ENCODE data around the gene CYBA.

CYBA gene

DNA sequence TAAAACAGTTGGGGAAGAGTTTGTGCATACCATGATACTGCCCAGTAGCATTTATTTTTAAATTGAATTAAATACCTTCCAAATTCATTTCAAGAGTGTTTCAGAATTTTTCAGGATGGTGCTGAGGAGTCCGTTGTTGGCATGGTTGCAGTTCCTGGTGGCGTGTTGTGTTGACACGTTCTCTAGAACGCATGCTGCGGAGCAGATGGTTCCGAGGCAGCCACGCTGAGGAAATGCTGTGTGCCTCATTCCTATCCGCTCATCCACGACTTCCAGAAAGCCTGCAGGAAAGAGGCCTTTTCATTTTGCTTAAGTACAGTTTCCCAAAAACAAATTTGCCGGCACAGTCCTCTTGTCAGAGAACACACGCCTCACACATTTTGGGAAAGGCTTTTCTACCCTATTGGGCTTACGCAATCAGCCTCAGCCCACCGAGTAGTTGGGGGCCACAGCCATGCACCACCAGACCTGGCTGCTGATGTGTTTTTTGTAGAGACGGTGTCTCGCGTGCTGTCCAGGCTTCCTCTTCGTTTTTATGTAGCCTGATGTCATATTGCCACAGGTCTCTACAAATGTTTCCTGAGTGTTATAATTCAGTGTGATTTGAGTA lies 44.6 kb downstream of the CYBA start:
- H3K36me3 ChIP-seq (replicated peaks), result peaks cover 42% of the 10 kb centered on the region
- no peaks in the 10 kb centered on the region for H3K27me3 ChIP-seq (ENCODE audit: low read depth)
- no peaks in the 10 kb centered on the region for H3K9me3 ChIP-seq
- no peaks in the 10 kb centered on the region for H3K4me1 ChIP-seq
- in situ Hi-C loops (cut with MboI; ENCODE audit: low sequenced_read_pairs), result no loop called here
- no peak for DNase-seq (ENCODE audit: low spot score in 2 of 2)
- H3K4me3 ChIP-seq, result no peak overlapping the region

DNA sequence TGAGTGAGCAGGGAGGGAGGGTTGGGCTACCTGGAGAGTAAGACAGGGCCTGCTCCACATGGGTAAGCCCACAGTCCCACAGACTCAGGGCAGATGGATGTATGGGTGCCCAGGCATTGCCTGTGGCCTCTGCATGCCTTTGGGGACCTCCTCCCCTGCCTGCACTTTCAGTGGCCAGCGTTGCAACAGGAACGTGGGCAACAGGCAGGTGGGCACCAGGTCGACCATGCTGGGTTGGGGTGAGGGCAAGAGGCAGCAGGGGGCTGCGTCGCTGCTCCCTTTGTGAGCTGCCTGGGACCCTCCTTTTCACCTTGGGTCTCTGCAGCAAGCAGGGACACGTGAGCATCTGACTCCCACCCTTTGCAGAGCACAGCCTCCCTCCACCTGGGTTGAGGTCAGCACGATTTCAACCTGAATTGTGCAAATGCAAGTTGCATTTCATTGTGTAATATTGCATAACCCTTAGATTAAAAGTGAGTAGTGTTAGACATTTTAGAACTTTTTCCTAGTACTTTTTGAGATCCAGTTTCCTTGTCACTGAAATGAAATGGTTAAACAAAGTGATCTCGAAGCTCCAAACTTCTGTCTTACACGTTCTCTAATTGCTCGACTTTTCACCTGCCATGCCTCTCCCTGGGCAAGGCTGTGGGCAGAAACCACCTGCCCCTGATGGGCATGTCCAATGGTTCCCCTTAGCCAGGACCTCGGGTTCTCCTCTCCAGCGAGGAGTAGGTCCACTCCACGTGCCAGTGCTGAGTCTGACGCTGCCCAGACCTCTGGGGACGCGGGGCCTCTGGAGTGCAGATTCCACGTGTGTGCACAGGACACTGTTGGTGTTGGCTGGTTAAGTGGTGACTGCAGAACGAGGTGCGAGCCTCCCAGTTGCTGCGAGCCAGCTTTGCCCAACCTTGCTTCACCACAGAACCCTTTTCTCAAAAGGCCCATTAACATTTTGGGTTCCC lies 45.4 kb downstream of the CYBA start:
- H3K36me3 ChIP-seq (replicated peaks), result peaks cover 40% of the 10 kb centered on the region
- H3K4me1 ChIP-seq, result no peaks in the 10 kb centered on the region
- no peak overlapping the region for H3K4me3 ChIP-seq
- no peaks in the 10 kb centered on the region for H3K27me3 ChIP-seq (ENCODE audit: low read depth)
- H3K9me3 ChIP-seq, result no peaks in the 10 kb centered on the region
- no peak for DNase-seq (ENCODE audit: low spot score in 2 of 2)
- in situ Hi-C loops (cut with MboI; ENCODE audit: low sequenced_read_pairs), result no loop called here

DNA sequence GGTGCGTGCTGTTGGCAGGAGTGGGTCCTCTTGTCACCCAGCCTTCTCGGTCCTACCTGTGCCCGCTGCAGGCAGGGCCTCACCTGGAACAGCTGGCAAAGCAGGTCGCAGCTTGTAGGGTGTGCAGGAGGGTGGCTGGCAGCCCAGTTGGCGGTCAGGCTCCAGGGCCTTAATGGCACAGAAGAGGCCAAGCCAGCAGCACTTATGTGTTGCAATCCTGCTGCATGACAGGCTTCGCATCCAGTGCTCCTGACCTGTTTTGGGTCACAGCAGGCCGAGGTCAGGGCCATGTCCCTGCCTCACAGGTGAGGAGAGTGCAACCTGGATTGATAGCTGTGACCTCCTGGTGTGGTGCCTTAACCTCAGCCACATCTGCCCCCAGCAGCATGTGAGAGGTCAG lies 48.8 kb downstream of the CYBA start:
- DNase-seq (ENCODE audit: low spot score in 2 of 2), result no peak
- H3K4me3 ChIP-seq, result no peak overlapping the region
- in situ Hi-C loops (cut with MboI; ENCODE audit: low sequenced_read_pairs), result no loop called here
- H3K9me3 ChIP-seq, result no peaks in the 10 kb centered on the region
- H3K36me3 ChIP-seq (replicated peaks), result peaks cover 45% of the 10 kb centered on the region
- H3K27me3 ChIP-seq (ENCODE audit: low read depth), result no peaks in the 10 kb centered on the region
- no peaks in the 10 kb centered on the region for H3K4me1 ChIP-seq

DNA sequence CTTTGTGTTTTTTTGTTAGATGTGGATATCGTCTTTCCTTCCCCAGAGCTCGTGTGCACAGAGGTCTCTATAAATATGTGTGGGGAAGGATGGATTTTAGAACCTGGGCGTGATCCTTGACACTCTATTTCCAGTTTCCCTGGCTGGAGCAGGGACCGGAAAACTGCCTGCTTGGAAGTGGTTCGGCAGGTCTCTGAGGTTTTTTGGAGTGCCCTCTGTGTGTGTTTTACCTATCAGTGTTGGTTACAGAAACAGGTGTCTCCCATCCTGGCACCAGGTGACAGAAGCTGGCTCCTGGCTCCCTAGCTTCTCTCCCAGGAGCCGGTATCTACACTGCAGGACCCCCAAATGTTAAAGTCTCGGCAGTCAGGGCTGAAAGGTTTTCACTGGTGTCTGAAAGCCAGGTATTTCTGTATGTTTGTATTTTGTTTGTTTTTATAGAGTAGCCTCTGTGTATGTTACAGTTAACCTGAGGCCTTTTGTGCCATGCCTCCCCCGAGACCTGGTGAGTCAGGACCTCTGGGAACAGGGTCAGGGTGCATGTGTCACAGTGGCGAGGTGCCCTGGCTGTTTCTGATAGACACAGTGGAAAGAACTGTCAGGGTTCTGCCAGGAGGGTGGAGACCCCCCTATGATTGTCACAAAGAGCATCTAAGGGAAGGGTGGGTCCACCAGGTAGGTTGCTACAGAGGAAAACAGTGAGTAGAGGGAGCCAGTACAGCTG lies 49.4 kb downstream of the CYBA start:
- no peaks in the 10 kb centered on the region for H3K4me1 ChIP-seq
- H3K27me3 ChIP-seq (ENCODE audit: low read depth), result no peaks in the 10 kb centered on the region
- no peaks in the 10 kb centered on the region for H3K9me3 ChIP-seq
- H3K4me3 ChIP-seq, result no peak overlapping the region
- peaks cover 45% of the 10 kb centered on the region for H3K36me3 ChIP-seq (replicated peaks)
- in situ Hi-C loops (cut with MboI; ENCODE audit: low sequenced_read_pairs), result no loop called here
- DNase-seq (ENCODE audit: low spot score in 2 of 2), result no peak

DNA sequence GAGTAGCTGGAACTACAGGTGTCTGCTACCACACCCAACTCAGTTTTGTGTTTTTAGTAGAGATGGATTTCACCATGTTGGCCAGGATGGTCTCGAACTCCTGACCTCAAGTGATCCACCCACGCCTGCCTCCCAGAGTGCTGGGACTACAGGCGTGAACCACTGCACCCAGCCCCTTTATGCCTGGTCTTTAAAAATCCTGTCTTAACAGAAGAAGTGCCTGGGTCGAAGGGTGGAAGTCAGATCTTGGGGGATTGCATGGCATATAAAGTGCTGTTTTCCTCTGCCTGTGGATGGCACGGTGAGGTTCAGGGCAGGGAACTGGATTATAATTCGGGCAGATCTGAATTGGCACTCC lies 50.3 kb downstream of the CYBA start:
- in situ Hi-C loops (cut with MboI; ENCODE audit: low sequenced_read_pairs), result no loop called here
- Histone ChIP-seq H3K4me1 (no peaks in the 10 kb centered on the region), H3K27me3 (ENCODE audit: low read depth) (no peaks in the 10 kb centered on the region), H3K9me3 (no peaks in the 10 kb centered on the region), H3K4me3 (no peak overlapping the region), H3K36me3 (replicated peaks) (peaks cover 45% of the 10 kb centered on the region)
- no peak for DNase-seq (ENCODE audit: low spot score in 2 of 2)

DNA sequence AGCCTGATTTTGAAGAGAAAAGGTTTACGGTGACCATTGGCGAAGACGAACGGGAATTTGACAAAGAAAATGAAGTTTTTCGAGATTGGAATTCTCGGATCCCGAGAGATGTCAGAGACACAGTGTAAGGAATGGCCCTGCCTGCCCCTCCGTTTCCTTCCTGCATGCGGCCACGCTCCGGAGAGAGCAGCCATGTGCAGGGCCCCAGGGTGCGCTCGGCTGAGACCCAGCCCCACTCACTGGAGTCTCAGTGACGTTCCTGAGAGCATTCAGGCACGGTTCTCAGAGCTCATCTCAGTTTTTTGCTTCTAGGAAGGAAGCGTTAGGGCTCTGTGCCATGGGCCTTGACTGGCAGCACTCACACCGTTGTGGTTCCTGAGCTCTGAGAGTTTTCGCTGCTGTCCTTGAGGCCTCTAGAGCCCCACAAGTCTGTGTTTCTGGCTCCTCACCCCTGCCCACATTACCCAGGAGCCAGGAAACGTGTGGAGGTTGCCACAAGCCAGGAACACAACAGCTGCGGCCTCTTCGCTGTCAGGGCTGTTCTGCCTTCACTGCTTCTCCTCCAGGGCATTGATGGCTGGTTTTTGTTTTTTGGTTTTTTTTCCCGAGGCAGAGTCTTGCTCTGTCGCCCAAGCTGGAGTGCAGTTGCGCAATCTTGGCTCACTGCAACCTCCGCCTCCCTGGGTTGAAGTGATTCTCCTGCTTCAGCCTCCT lies 50.9 kb downstream of the CYBA start:
- DNase-seq (ENCODE audit: low spot score in 2 of 2), result no peak
- Histone ChIP-seq H3K4me1 (no peaks in the 10 kb centered on the region), H3K36me3 (replicated peaks) (peaks cover 45% of the 10 kb centered on the region), H3K9me3 (no peaks in the 10 kb centered on the region), H3K4me3 (no peak overlapping the region), H3K27me3 (ENCODE audit: low read depth) (no peaks in the 10 kb centered on the region)
- in situ Hi-C loops (cut with MboI; ENCODE audit: low sequenced_read_pairs), result no loop called here

DNA sequence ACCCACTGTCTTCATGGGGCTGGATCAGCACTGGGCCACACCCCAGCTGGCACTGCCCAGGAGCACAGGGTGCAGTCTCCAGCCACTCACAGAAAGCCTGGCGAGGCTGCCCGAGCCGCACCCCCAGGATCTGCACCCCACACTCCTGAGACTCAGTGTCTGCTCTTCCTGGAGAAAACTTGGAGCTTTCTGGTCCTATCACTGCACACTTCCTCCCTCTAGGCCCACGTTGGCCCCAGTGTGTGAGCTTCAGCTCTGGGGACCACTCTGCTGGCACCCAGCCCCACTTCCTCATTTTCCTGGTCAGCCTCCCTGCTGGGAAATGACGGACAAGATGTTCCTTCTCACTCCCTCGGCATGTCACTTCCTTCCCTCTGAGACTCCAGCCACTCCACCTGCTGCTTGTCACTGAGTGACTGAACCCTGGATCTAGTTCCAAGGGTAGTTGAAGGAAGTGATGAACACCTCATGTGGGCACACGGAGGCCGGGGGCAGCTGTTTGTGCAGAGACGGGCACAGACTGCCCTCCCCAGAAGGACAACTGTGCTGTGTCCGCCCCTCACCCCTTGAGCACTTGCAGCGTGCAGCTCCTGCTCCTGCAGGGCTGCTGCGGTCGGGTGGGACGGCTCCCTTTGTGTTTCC lies 51.6 kb downstream of the CYBA start:
- Histone ChIP-seq H3K4me3 (no peak overlapping the region), H3K9me3 (no peaks in the 10 kb centered on the region), H3K36me3 (replicated peaks) (peaks cover 42% of the 10 kb centered on the region), H3K27me3 (ENCODE audit: low read depth) (no peaks in the 10 kb centered on the region), H3K4me1 (no peaks in the 10 kb centered on the region)
- in situ Hi-C loops (cut with MboI; ENCODE audit: low sequenced_read_pairs), result no loop called here
- DNase-seq (ENCODE audit: low spot score in 2 of 2), result no peak

DNA sequence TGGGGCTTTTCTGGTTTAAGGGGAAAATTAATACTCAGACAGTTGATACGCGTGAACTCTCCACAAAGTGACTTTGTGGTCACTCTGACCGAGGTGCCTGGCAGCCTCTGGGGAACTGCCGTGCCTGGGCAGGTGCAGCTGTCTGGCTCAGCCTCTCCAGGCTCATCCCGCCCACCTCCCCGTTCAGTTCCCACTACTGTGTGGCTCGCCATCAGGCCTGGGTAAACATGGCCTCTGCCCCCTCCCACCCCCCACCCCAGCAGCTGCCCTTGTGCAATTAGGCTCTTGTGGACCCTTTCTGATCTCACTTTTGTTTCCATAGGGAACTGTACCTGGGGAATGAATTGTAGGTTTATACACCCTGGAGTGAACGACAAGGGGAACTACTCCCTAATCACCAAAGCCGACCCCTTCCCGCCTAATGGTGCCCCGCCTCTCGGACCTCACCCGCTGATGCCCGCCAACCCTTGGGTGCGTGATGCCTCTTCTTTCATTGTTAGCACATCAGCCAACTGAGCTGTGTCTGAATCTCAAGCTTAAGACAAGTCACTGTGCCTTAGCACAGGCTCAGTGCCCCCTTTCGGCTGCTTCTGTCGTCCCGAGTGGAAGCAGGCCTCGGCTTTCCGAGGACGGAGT lies 52.9 kb downstream of the CYBA start:
- Histone ChIP-seq H3K4me3 (no peak overlapping the region), H3K4me1 (no peaks in the 10 kb centered on the region), H3K27me3 (ENCODE audit: low read depth) (no peaks in the 10 kb centered on the region), H3K36me3 (replicated peaks) (peaks cover 50% of the 10 kb centered on the region), H3K9me3 (no peaks in the 10 kb centered on the region)
- no peak for DNase-seq (ENCODE audit: low spot score in 2 of 2)
- in situ Hi-C loops (cut with MboI; ENCODE audit: low sequenced_read_pairs), result no loop called here

DNA sequence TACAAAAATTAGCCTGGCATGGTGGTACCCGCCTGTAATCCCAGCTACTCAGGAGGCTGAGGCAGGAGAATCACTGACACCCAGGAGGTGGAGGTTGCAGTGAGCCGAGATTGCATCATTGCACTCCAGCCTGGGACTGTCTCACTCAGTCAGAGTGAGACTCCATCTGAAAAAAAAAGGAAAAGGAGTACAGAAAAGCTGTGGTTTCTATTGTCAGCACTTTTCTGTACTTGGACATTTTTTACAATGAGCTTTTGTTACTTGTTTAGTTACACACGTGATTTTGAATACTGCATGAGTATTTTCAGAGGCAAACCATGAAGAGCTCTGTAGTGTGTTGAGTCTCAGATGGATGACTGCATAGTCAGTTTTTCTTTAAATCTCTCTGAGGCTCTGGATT lies 54.4 kb downstream of the CYBA start:
- no peak for DNase-seq (ENCODE audit: low spot score in 2 of 2)
- Histone ChIP-seq H3K4me1 (no peaks in the 10 kb centered on the region), H3K27me3 (ENCODE audit: low read depth) (no peaks in the 10 kb centered on the region), H3K4me3 (no peak overlapping the region), H3K9me3 (no peaks in the 10 kb centered on the region), H3K36me3 (replicated peaks) (peaks cover 41% of the 10 kb centered on the region)
- in situ Hi-C loops (cut with MboI; ENCODE audit: low sequenced_read_pairs), result no loop called here

DNA sequence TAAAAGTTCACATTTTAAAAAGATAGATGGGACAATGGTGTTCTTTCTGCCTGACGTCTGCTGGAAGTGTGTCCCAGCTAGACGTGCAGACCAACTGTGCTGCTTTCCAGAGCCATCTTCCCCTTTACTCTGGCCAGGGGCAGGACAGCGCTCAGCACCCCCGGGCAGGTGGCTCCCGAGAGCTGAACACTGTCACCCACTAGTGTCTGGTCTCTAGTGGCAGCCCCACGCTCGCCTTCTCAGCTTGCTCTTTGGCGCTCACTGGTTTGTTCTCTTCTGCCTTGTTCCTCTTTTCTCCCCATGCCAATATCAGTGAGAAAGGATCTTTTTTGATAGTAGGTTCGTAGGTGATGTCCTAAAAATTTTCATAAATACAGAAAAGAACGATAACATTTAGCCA lies 54.9 kb downstream of the CYBA start:
- no peak for DNase-seq (ENCODE audit: low spot score in 2 of 2)
- Histone ChIP-seq H3K4me1 (no peaks in the 10 kb centered on the region), H3K9me3 (no peaks in the 10 kb centered on the region), H3K27me3 (ENCODE audit: low read depth) (no peaks in the 10 kb centered on the region), H3K4me3 (no peak overlapping the region), H3K36me3 (replicated peaks) (peaks cover 36% of the 10 kb centered on the region)
- in situ Hi-C loops (cut with MboI; ENCODE audit: low sequenced_read_pairs), result no loop called here

DNA sequence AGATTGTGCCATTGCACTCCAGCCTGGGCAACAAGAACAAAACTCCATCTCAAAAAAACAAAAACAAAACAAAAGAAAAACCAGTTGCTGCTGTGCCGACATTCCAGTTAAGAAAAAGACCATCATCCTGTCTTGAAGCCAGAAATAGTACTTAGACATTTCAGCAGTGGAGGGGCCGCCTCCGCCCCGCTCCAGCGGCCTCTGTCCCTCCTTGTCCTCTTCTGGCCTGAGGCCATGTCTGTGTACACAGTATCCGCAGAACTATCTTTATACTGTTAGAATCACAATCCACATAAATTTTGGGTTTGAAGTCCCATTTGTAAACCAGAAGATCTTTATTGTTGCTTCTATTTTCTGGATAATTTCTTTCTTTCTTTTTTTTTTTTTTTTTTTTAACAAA lies 55.8 kb downstream of the CYBA start:
- Histone ChIP-seq H3K4me1 (no peaks in the 10 kb centered on the region), H3K36me3 (replicated peaks) (peaks cover 33% of the 10 kb centered on the region), H3K4me3 (no peak overlapping the region), H3K27me3 (ENCODE audit: low read depth) (no peaks in the 10 kb centered on the region), H3K9me3 (no peaks in the 10 kb centered on the region)
- no peak for DNase-seq (ENCODE audit: low spot score in 2 of 2)
- in situ Hi-C loops (cut with MboI; ENCODE audit: low sequenced_read_pairs), result no loop called here

DNA sequence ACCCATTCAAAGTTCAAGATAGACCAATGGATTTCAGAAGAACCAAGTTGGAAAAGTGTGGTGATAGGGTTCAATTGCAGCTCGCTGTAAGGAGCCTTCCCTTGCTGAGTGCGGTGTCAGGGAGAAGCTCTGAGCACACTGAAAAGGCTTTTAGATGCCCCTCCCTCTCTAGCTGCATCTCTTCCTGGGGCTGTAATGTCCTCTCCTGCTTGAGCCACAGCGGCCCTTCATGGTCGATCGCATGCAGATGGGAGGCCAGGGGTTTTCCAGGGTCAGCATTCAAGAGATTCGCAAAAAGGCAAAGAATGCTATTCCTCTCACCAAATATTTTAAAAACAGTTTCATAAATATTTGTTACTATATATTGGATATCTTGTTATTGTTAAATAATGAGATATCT lies 56.9 kb downstream of the CYBA start:
- no peak for DNase-seq (ENCODE audit: low spot score in 2 of 2)
- Histone ChIP-seq H3K9me3 (no peaks in the 10 kb centered on the region), H3K4me3 (no peak overlapping the region), H3K36me3 (replicated peaks) (peaks cover 33% of the 10 kb centered on the region), H3K27me3 (ENCODE audit: low read depth) (no peaks in the 10 kb centered on the region), H3K4me1 (no peaks in the 10 kb centered on the region)
- in situ Hi-C loops (cut with MboI; ENCODE audit: low sequenced_read_pairs), result no loop called here

DNA sequence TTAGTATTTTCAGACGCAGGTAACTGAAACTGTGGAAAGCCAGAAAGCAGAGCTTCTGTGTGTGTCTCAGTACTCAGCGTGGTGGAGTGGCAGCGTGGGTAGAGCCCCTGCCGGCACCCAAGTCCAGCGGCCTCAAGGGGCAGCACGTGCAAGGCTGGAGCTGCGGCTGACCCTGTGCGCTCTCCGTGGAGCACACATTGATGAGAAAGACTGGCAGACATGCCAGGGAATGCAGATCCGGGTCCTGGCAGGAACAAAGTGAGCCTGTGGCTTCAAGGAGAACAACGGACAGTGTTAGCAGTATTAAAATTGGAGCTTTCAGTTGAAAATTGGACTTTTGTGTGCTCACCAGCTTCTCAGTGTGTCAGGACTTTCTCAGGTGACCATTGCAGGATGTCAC lies 57.4 kb downstream of the CYBA start:
- in situ Hi-C loops (cut with MboI; ENCODE audit: low sequenced_read_pairs), result no loop called here
- peaks cover 33% of the 10 kb centered on the region for H3K36me3 ChIP-seq (replicated peaks)

More for the DNA sequence above, 57.4 kb downstream of the CYBA start:
- H3K27me3 ChIP-seq (ENCODE audit: low read depth), result no peaks in the 10 kb centered on the region
- no peak for DNase-seq (ENCODE audit: low spot score in 2 of 2)
- H3K9me3 ChIP-seq, result no peaks in the 10 kb centered on the region
- H3K4me3 ChIP-seq, result no peak overlapping the region
- H3K4me1 ChIP-seq, result no peaks in the 10 kb centered on the region
